ENCODE results near the gene AQP2. TPM values are rescaled to one million over a fixed set of nuclear protein-coding genes. Genes with fewer than 3 reads are reported as not detected.

The AQP2 gene
- total RNA-seq, 5 donors from 2014 or later (not counting 1 experiment from before 2014, with no cell fraction given) = not detected

- 6% methylated on average over 30 of the region's 56 CpGs for WGBS (ENCODE audit: insufficient coverage)
- Mint-ChIP-seq H3K27ac (no peak within 1 kb of the TSS), H3K4me1 (peaks cover 9 to 15% (median 12%) of the 10 kb centered on the region in 3 donors), H3K36me3 (no peaks in the 10 kb centered on the region), H3K9me3 (no peaks in the 10 kb centered on the region), H3K4me3 (peak within 1 kb of the TSS; percentile 59 to 77 (median 77)), H3K27me3 (peaks cover 7 to 21% of the 10 kb centered on the region in 2 donors)
- Histone ChIP-seq H3K9me3 (no peaks in the 10 kb centered on the region), H3K4me1 (ENCODE audit: control insufficient read depth in 1 of 2, extremely low read depth in 1 of 2, insufficient read depth in 2 of 2, low read length in 2 of 2) (peaks cover 0 to 15% of the 10 kb centered on the region in 2 experiments), H3K4me3 (ENCODE audit: control insufficient read depth in 1 of 2, extremely low read depth in 1 of 2, low read length in 1 of 2) (peak within 1 kb of the TSS; percentile 25 to 39), H3K36me3 (ENCODE audit: control insufficient read depth in 2 of 2, extremely low read depth in 1 of 2, insufficient read depth in 1 of 2, low read length in 1 of 2) (no peaks in the 10 kb centered on the region), H3K27me3 (replicated peaks in 1 of 2; ENCODE audit: control insufficient read depth in 2 of 2, extremely low read depth in 1 of 2, insufficient read depth in 2 of 2, low read length in 1 of 2) (peaks cover 0 to 22% of the 10 kb centered on the region in 2 experiments), H3K27ac (ENCODE audit: low read length) (no peak within 1 kb of the TSS)
- ATAC-seq (replicated peaks in 1 of 4) (peak; percentile 74 to 90 (median 85)), DNase-seq (peak in 31 of 35 experiments; percentile 9 to 57 (median 37))
- POLR2A ChIA-PET = no interaction called here
- CTCF ChIA-PET = interaction anchor here in 1 of 2 donors (0.6 kb wide), 1 partner anchor 92 kb away, joined by 6 read pairs; no protein-coding TSS in a partner anchor
These were observed 46.7 kb upstream of the AQP2 start, which contains the start of gene FAIM2 for GRCh38 chr12:49903700-49904423. FAIM2 (minus strand) TSS chr12:49903900; CDS start chr12:49903792, 108 bp downstream.

DNA sequence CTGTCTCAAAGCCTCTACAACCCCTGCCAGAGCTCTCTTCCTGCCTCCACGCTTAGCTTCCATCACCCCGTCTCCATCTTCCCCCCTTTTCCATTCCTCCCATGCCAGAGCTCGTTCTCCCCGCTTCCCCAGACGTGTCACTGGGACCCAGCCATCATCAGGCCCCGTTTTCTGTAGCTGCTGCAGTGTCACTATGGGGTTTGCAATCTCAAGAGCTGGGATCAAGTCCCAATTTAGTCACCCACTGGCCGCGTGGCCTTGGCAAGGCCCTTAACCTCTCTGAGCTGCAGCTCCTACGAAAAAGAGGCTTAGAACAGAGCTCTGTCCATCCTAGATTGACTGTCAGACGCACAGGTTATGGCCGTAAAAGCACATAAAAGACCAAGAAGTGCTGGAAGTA is 45.9 kb upstream of the AQP2 start:
- no peaks in the 10 kb centered on the region for H3K9me3 ChIP-seq
- H3K27me3 ChIP-seq (replicated peaks in 1 of 2; ENCODE audit: control insufficient read depth in 2 of 2, extremely low read depth in 1 of 2, insufficient read depth in 2 of 2, low read length in 1 of 2) = peaks cover 0 to 26% of the 10 kb centered on the region in 2 experiments
- H3K36me3 ChIP-seq (ENCODE audit: control insufficient read depth in 2 of 2, extremely low read depth in 1 of 2, insufficient read depth in 1 of 2, low read length in 1 of 2) = no peaks in the 10 kb centered on the region
- Mint-ChIP-seq H3K27me3 (peaks cover 8 to 24% of the 10 kb centered on the region in 2 donors), H3K36me3 (no peaks in the 10 kb centered on the region), H3K4me3 (peak overlapping the region; percentile 56 to 77 (median 77)), H3K4me1 (peaks cover 9 to 15% (median 12%) of the 10 kb centered on the region in 3 donors), H3K9me3 (no peaks in the 10 kb centered on the region), H3K27ac (no peak overlapping the region)
- ATAC-seq (replicated peaks in 1 of 4) (no peak), DNase-seq (no peak)
- 99% methylated on average over 8 of the region's 11 CpGs for WGBS (ENCODE audit: insufficient coverage)
- H3K4me1 ChIP-seq (ENCODE audit: control insufficient read depth in 1 of 2, extremely low read depth in 1 of 2, insufficient read depth in 2 of 2, low read length in 2 of 2) = peaks cover 0 to 15% of the 10 kb centered on the region in 2 experiments
- CTCF ChIA-PET = no interaction called here
- POLR2A ChIA-PET = no interaction called here
- no peak overlapping the region for H3K4me3 ChIP-seq (ENCODE audit: control insufficient read depth in 1 of 2, extremely low read depth in 1 of 2, low read length in 1 of 2)
- H3K27ac ChIP-seq (ENCODE audit: low read length) = no peak overlapping the region

DNA sequence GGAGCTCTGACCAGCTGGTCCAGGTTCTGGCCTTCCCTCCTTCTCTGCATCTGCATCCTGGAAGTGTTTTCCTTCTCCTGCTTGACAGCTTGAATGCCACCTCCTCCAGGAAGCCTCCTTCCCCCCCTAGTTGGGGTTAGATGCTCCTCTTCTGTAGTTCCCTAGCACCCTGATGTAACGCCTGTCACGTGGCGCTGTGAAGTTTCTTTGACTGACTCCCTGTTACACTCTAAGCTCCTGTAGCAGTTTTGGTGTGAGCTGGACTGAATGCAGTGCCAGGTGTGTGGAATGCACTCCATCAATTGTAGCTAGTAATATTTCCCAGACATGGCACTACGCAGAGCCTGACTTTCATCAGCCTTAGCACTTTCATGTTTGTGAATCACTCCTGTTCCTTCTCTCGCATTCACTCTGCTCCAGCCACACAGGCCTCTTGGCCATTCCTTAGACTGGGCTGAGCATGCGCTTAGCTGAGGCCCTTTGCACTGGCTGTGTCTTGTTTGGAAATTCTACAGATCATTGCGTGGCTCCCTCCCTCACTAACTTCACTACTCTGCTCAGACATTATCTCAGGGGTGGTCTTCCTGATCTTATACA is 44.7 kb upstream of the AQP2 start:
- WGBS (ENCODE audit: insufficient coverage) = 87% methylated on average over 3 of the region's 7 CpGs
- H3K9me3 Mint-ChIP-seq = no peaks in the 10 kb centered on the region
- ATAC-seq (replicated peaks in 1 of 4) (no peak), DNase-seq (no peak)
- peaks cover 0 to 34% of the 10 kb centered on the region in 2 experiments for H3K27me3 ChIP-seq (replicated peaks in 1 of 2; ENCODE audit: control insufficient read depth in 2 of 2, extremely low read depth in 1 of 2, insufficient read depth in 2 of 2, low read length in 1 of 2)
- H3K4me3 ChIP-seq (ENCODE audit: control insufficient read depth in 1 of 2, extremely low read depth in 1 of 2, low read length in 1 of 2) = no peak overlapping the region
- H3K4me3 Mint-ChIP-seq = peak overlapping the region in 2 of 3 donors; percentile 29 to 41
- peaks cover 8 to 24% of the 10 kb centered on the region in 2 donors for H3K27me3 Mint-ChIP-seq
- H3K4me1 ChIP-seq (ENCODE audit: control insufficient read depth in 1 of 2, extremely low read depth in 1 of 2, insufficient read depth in 2 of 2, low read length in 2 of 2) = peaks cover 0 to 15% of the 10 kb centered on the region in 2 experiments
- no peaks in the 10 kb centered on the region for H3K36me3 ChIP-seq (ENCODE audit: control insufficient read depth in 2 of 2, extremely low read depth in 1 of 2, insufficient read depth in 1 of 2, low read length in 1 of 2)
- CTCF ChIA-PET = interaction anchor here in 1 of 2 donors (0.6 kb wide), 1 partner anchor 90 kb away, joined by 8 read pairs; no protein-coding TSS in a partner anchor
- H3K27ac ChIP-seq (ENCODE audit: low read length) = no peak overlapping the region
- H3K27ac Mint-ChIP-seq = no peak overlapping the region
- no peaks in the 10 kb centered on the region for H3K36me3 Mint-ChIP-seq
- H3K4me1 Mint-ChIP-seq = peaks cover 9 to 15% (median 12%) of the 10 kb centered on the region in 3 donors
- POLR2A ChIA-PET = no interaction called here
- H3K9me3 ChIP-seq = no peaks in the 10 kb centered on the region

DNA sequence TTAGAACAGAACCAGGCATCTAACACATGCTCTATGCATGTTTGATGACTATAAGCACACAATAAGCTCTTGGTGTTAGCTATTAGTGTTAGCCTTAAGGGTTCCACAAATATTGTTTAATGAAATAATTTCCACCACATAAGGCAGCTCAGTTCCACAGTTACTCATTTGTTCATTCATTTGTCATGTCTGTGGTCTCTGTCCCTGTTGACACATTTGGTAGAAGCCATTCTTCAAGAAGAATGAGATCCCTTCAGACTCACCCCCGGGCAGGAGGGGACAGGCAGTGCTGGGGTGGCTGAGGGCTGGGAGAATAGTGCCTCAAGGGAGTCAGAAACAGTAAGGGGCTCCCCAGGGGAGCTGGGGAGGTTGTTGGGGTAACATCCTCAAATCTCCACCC is 43.2 kb upstream of the AQP2 start:
- DNase-seq (no peak), ATAC-seq (replicated peaks in 1 of 4) (no peak)
- H3K4me3 ChIP-seq (ENCODE audit: control insufficient read depth in 1 of 2, extremely low read depth in 1 of 2, low read length in 1 of 2) = no peak overlapping the region
- H3K27me3 Mint-ChIP-seq = peaks cover 9 to 21% of the 10 kb centered on the region in 2 donors
- H3K4me3 Mint-ChIP-seq = no peak overlapping the region
- H3K4me1 ChIP-seq (ENCODE audit: control insufficient read depth in 1 of 2, extremely low read depth in 1 of 2, insufficient read depth in 2 of 2, low read length in 2 of 2) = peaks cover 0 to 15% of the 10 kb centered on the region in 2 experiments
- peaks cover 9 to 15% (median 12%) of the 10 kb centered on the region in 3 donors for H3K4me1 Mint-ChIP-seq
- no peak overlapping the region for H3K27ac Mint-ChIP-seq
- no CpG with 5 or more reads among the region's 1 CpG for WGBS (ENCODE audit: insufficient coverage)
- POLR2A ChIA-PET = no interaction called here
- CTCF ChIA-PET = no interaction called here
- no peaks in the 10 kb centered on the region for H3K36me3 Mint-ChIP-seq
- H3K27ac ChIP-seq (ENCODE audit: low read length) = no peak overlapping the region
- H3K9me3 Mint-ChIP-seq = no peaks in the 10 kb centered on the region
- H3K36me3 ChIP-seq (ENCODE audit: control insufficient read depth in 2 of 2, extremely low read depth in 1 of 2, insufficient read depth in 1 of 2, low read length in 1 of 2) = no peaks in the 10 kb centered on the region
- no peaks in the 10 kb centered on the region for H3K9me3 ChIP-seq
- H3K27me3 ChIP-seq (replicated peaks in 1 of 2; ENCODE audit: control insufficient read depth in 2 of 2, extremely low read depth in 1 of 2, insufficient read depth in 2 of 2, low read length in 1 of 2) = peaks cover 0 to 35% of the 10 kb centered on the region in 2 experiments

GRCh38 chr12:49909356-49909755 is 41.2 kb upstream of the AQP2 start:
- ChIA-PET CTCF (no interaction called here), POLR2A (no interaction called here)
- WGBS (ENCODE audit: insufficient coverage) = 84% methylated on average over 3 of the region's 4 CpGs
- H3K36me3 Mint-ChIP-seq = no peaks in the 10 kb centered on the region
- H3K27me3 ChIP-seq (replicated peaks in 1 of 2; ENCODE audit: control insufficient read depth in 2 of 2, extremely low read depth in 1 of 2, insufficient read depth in 2 of 2, low read length in 1 of 2) = peaks cover 0 to 18% of the 10 kb centered on the region in 2 experiments
- DNase-seq (no peak), ATAC-seq (replicated peaks in 1 of 4) (no peak)
- H3K27me3 Mint-ChIP-seq = peaks cover 11 to 22% of the 10 kb centered on the region in 2 donors
- no peaks in the 10 kb centered on the region for H3K36me3 ChIP-seq (ENCODE audit: control insufficient read depth in 2 of 2, extremely low read depth in 1 of 2, insufficient read depth in 1 of 2, low read length in 1 of 2)
- H3K4me3 ChIP-seq (ENCODE audit: control insufficient read depth in 1 of 2, extremely low read depth in 1 of 2, low read length in 1 of 2) = no peak overlapping the region
- peaks cover 4 to 6% (median 4%) of the 10 kb centered on the region in 3 donors for H3K4me1 Mint-ChIP-seq
- no peaks in the 10 kb centered on the region for H3K9me3 ChIP-seq
- peaks cover 0 to 3% of the 10 kb centered on the region in 2 experiments for H3K4me1 ChIP-seq (ENCODE audit: control insufficient read depth in 1 of 2, extremely low read depth in 1 of 2, insufficient read depth in 2 of 2, low read length in 2 of 2)
- H3K27ac Mint-ChIP-seq = no peak overlapping the region
- no peaks in the 10 kb centered on the region for H3K9me3 Mint-ChIP-seq
- H3K27ac ChIP-seq (ENCODE audit: low read length) = no peak overlapping the region
- H3K4me3 Mint-ChIP-seq = no peak overlapping the region

GRCh38 chr12:49909826-49910225 is 40.7 kb upstream of the AQP2 start:
- Histone ChIP-seq H3K4me1 (ENCODE audit: control insufficient read depth in 1 of 2, extremely low read depth in 1 of 2, insufficient read depth in 2 of 2, low read length in 2 of 2) (no peaks in the 10 kb centered on the region), H3K4me3 (ENCODE audit: control insufficient read depth in 1 of 2, extremely low read depth in 1 of 2, low read length in 1 of 2) (no peak overlapping the region), H3K27ac (ENCODE audit: low read length) (no peak overlapping the region), H3K27me3 (replicated peaks in 1 of 2; ENCODE audit: control insufficient read depth in 2 of 2, extremely low read depth in 1 of 2, insufficient read depth in 2 of 2, low read length in 1 of 2) (peaks cover 0 to 14% of the 10 kb centered on the region in 2 experiments), H3K9me3 (no peaks in the 10 kb centered on the region), H3K36me3 (ENCODE audit: control insufficient read depth in 2 of 2, extremely low read depth in 1 of 2, insufficient read depth in 1 of 2, low read length in 1 of 2) (no peaks in the 10 kb centered on the region)
- Mint-ChIP-seq H3K36me3 (no peaks in the 10 kb centered on the region), H3K4me1 (peaks cover 0 to 2% (median 0%) of the 10 kb centered on the region in 3 donors), H3K9me3 (no peaks in the 10 kb centered on the region), H3K4me3 (no peak overlapping the region), H3K27ac (no peak overlapping the region), H3K27me3 (peaks cover 7 to 17% of the 10 kb centered on the region in 2 donors)
- WGBS (ENCODE audit: insufficient coverage) = 57% methylated on average over 8 of the region's 16 CpGs
- ATAC-seq (replicated peaks in 1 of 4) (no peak), DNase-seq (no peak)
- POLR2A ChIA-PET = no interaction called here
- CTCF ChIA-PET = no interaction called here

Data from T-cell (primary cell).